GM18951 (cell line): ENCODE results near the gene MIOX.
A peak's percentile ranks its signal among the peaks of the same experiment; 100 is the strongest.

Source experiments
- POLR2A ChIP-seq: IDR thresholded peaks from 4 replicates; pipeline ENCODE4 v1.6.1; 2011; ENCODE audit warnings: mild to moderate bottlenecking; ENCODE audit not compliant: insufficient read length, insufficient read depth; ENCODE audit errors: extremely low read depth
- in situ Hi-C: fragments of 300-500 bp; cut with MboI; formaldehyde crosslinking; loops from one replicate; pipeline ENCODE4 v1.12.0; 2022; ENCODE audit warnings: low sequenced_read_pairs, mixed read lengths, inconsistent platforms; ENCODE audit not compliant: unreplicated experiment

MIOX gene

GRCh38 chr22:50460938-50461337 lies 25.7 kb upstream of the MIOX start:
- in situ Hi-C loops = no loop called here
- TF ChIP-seq POLR2A = no peak

- TF ChIP-seq POLR2A = no peak
- in situ Hi-C loops = no loop called here
These were observed 25.1 kb upstream of the MIOX start for GRCh38 chr22:50461536-50461935.

DNA sequence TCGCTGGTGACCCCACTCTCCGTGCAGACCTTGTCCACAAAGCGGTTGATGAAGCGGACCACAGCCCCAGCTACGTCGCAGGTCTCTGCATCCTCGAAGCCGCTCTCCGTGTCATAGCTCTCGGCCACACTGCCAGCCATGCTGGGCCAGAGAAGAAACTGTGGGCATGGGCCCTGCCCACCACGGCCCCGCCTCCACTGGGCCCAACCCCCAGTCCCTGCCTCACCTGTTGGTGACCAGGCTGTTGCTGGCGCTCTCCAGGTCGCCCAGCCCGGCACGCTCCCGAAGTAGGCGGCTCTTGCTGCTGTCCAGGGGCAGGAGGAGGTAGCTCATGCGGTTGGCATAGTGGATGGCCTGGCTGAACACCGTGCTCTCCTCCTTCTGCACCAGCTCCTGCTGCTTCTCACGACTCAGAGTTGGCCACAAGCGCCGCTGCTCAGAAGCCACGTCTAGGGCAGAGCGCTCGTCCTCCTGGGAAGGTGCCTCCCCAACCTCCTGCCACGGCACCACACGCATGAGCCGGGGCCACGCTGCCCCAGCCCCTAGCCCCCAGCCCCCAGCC lies 24.6 kb upstream of the MIOX start:
- TF ChIP-seq POLR2A = no peak
- in situ Hi-C loops = no loop called here

DNA sequence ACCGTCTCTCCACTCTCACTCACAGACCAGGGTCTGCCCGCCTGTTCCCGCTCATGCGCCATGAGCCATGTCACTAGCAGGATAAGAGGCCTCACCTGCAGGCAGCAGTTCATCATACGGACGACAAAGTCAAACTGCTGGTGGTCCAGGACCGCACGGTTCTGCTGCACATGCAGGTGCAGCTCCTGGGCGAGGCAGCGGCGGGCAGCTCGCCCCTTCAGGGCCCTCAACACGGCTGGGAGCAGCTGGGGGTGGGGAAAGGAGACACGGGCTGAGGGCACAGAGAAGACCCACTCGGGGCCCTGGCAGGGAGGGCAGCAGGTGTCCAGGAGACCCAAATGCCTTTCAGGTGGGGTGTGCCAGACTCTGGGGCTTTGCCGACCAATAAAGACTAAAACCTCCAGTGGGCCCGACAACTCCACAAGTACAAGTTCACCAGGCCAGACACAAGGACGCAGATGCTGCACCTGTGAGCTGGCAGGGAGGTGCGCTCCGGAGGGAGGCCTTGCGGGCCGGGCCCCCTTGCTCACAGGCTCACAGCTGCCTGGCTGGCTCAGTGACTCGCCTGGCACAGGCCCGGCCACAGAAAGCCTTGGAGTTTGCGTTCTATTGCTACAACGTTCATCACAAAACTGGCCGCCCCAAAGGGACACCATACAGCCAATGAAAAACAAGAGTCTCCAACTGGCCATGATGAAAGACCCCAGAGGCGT lies 23.3 kb upstream of the MIOX start:
- no peak for TF ChIP-seq POLR2A
- in situ Hi-C loops = no loop called here

DNA sequence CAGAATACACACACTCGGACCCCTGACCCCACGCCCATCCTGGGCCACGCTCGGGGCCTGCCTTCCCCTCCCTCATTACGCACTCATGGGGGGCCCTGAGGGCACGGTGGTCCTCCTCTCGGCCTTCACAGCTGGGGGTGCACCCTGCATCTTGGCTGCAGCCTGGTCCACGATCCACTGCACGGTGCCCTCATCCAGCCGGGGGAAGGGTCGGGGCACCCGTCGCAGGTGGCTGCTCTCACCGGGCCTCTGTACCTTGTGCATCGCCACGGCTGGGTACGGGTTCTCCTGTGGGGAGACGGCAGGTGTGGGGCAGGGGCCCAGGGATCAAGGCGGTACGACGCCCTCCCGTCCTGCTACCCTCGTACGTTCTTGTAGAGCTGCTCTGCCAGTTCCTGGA lies 22.2 kb upstream of the MIOX start:
- TF ChIP-seq POLR2A = no peak
- in situ Hi-C loops = no loop called here

DNA sequence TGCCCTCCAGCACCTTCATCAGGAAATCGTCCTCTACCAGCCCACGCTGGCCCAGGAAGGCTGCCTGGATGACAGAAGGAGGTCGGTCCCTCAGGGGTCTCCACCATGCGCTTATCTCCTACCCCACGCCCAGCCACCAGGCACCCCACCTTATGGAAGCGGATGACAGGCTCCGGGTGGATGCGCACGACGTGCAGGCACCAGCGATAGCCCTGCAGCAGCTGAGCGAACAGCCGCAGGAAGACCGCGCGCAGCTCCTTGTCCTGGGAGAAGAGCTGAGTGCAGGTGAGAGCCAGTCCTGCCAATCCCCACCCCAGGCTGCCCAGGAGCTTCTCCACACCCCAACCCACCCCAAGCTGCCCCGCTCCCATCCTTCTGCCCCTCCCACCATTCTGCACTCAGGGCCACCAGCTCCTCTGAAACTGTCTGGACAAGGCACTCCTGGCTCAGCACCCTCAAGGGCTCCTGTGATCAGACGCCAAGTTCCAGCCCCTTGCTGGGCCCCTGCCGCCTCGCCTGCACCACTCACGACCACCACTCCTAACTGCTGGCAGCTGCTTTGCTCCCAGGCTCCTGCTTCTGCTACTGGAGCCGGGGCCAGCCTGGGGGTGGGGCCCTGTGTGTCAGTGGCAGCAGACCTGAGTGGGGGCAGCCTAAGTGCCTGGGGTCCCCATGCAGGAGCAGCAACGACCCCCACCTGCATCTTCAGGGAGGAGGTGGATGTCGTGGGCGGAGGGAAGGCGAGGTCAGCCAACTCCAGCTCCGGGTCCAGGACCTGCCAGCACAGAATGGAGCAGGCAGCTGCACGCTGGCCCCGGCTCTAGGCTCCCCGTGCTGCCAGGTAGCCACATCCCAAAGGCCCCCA lies 21.4 kb upstream of the MIOX start:
- no peak for TF ChIP-seq POLR2A
- in situ Hi-C loops = no loop called here

- TF ChIP-seq POLR2A = no peak
- in situ Hi-C loops = no loop called here
These were observed 19.3 kb upstream of the MIOX start for GRCh38 chr22:50467341-50467740.

- in situ Hi-C loops = no loop called here
- no peak for TF ChIP-seq POLR2A
These were observed 18.8 kb upstream of the MIOX start for GRCh38 chr22:50467773-50468440.

- in situ Hi-C loops = no loop called here
- no peak for TF ChIP-seq POLR2A
These were observed 18.0 kb upstream of the MIOX start for GRCh38 chr22:50468626-50469025.

DNA sequence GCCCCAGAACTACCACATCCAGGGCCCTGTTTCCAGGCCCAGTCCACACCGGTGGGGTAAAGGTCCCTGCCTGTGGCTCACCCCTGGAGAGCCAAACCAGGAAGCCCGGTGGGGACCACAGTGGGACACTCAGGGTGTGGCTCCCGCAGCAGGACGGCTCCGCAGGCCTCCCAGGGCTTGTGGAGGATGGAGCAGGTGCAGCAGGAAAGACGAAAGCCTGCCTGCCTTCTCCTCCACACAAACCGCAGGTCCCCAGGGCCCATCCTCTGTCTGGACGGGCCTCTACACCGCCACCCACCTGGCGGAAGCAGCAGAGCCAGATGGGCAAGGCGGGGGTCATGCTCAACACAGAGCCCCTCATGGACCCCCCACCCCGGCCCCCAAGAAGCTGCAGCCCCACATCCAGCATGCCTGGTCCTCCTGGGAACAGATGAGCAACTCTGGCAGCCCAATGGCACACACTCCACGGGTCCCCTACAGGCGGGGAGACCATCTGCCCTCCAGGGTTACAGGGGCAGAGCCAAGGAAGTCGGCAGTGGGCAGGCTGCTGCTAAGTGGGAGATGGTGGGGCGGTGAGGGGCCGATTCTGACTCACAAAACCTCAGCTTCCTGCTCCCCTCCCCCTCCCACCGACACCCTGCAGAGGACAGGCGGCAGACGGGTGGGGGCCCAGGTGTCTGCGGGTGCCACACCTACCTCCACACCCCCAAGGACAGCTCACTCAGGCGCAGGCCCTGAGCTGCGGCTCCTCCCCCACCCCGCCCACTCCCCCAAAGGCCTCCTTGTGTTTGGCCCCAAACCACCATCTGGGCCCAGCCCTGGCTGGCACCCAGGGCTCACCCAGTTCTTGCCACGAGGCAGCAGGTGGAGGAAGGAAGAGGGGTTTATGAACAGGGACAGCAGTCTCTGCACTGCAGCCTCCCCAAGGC lies 17.0 kb upstream of the MIOX start:
- in situ Hi-C loops = no loop called here
- TF ChIP-seq POLR2A = peak; percentile 61

GRCh38 chr22:50470491-50470890 lies 16.2 kb upstream of the MIOX start:
- no peak for TF ChIP-seq POLR2A

DNA sequence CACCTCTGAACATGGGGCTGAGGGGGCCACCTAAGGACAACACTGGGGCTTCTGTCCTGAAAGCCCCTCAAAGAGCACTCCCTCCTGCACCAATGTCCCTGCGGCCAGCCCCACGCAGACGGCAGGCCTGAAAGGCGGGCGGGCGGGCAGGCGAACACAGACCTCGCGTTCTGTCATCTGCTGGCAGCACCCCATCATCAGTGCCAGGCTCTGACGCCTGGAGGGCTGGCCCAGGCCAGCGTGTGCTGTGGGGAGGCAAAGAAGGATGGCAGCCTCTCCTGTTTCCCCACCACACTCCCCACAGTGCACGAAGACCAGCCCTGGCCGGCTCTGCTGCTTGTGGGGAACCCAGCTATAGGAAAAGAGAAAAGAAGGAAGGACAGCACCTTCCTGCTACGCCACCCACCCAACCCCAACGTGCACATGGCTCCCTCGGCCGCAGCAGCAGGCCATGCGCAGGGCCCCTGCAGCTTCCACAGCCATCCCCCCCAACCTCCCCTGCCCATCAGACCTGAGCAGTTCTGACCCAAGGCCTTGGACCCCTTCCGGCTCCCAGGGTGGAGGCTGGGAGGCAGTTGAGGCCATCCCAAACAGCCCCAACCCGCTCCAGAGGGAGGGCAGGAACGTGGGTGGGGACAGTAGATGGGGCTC lies 15.3 kb upstream of the MIOX start:
- no peak for TF ChIP-seq POLR2A
- in situ Hi-C loops = no loop called here

More at GRCh38 chr22:50470491-50470890, 16.2 kb upstream of the MIOX start:
- in situ Hi-C loops = no loop called here
